PC-3 (cell line): ENCODE measurements around the gene KCTD5.
"Not testable (repeated sequence)": the region's sequence is repeated elsewhere in the genome, so short reads cannot be mapped to it uniquely, and the experiment has no call there.

ENCODE experiments used
- CTCF ChIP-seq: fragments of 300-600 bp; sonication (generic); conservative IDR thresholded peaks from 2 replicates; pipeline ENCODE4 v1.5.1; 2017; ENCODE audit warnings: antibody characterized with exemption, low read depth, mild to moderate bottlenecking, low read length
- EZH2phosphoT487 ChIP-seq: fragments of 300-600 bp; sonication (generic); IDR thresholded peaks from 2 replicates; pipeline ENCODE4 v1.6.1; 2018; ENCODE audit warnings: mild to moderate bottlenecking, antibody characterized with exemption, low read length, borderline replicate concordance

- TF ChIP-seq CTCF, EZH2phosphoT487: not testable (repeated sequence)
Observed at GRCh38 chr16:2654949-2655348, 27.4 kb upstream of the KCTD5 start.
